Measurements from ENCODE around the gene DVL1.

- TF ChIP-seq CTCF (IDR thresholded peaks at IDR 0.05; ENCODE audit: low read depth, low read length) (no peak), POLR2A (IDR thresholded peaks at IDR 0.05; ENCODE audit: extremely low read depth, insufficient read length) (no peak), MAX (IDR thresholded peaks at IDR 0.05; ENCODE audit: low read depth, low read length) (no peak), MYC (IDR thresholded peaks at IDR 0.05; ENCODE audit: low read depth, low read length) (no peak)
Measured at GRCh38 chr1:1341549-1342021, 7.6 kb downstream of the DVL1 start.

All from NB4 (cell line).